ENCODE results near the gene GAGE10. TPM values are rescaled to one million over a fixed set of nuclear protein-coding genes. Genes with fewer than 3 reads are reported as not detected.

Gene GAGE10
- total and polyA plus RNA-seq, 2 experiments from 2014 or later = not detected

DNA sequence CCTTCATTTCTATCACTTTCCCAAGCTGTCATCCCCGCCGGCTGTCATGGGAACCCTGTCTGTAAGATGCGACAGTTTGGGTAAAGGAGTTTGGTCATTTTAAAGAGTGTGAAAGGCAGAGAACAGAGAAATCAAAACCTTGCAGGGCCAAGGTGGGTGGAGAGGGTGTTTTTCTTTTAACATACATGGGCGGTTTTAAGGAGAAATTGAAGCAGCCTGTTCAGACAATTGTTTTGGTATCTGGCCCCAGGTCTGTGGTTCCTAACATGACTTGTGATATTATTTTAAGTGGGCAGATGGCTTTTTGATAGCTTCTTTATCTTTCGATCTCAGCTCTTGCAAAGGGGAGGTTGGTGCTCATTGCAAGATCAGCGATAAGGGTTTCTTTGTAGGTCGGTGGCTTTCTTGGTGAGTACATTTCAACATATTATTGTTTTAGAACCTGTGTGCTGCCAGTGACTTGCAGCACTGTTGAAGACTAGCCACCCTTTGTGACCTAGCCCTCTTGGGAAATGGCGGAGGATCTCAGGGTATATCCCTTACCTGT is 30.2 kb upstream of the GAGE10 start:
- no peaks in the 10 kb centered on the region for H3F3A ChIP-seq (replicated peaks; ENCODE audit: low read depth)
- TF ChIP-seq POLR2AphosphoS5 (IDR thresholded peaks at IDR 0.05; ENCODE audit: low read depth) = no peak
- TF ChIP-seq, protein P1, sequence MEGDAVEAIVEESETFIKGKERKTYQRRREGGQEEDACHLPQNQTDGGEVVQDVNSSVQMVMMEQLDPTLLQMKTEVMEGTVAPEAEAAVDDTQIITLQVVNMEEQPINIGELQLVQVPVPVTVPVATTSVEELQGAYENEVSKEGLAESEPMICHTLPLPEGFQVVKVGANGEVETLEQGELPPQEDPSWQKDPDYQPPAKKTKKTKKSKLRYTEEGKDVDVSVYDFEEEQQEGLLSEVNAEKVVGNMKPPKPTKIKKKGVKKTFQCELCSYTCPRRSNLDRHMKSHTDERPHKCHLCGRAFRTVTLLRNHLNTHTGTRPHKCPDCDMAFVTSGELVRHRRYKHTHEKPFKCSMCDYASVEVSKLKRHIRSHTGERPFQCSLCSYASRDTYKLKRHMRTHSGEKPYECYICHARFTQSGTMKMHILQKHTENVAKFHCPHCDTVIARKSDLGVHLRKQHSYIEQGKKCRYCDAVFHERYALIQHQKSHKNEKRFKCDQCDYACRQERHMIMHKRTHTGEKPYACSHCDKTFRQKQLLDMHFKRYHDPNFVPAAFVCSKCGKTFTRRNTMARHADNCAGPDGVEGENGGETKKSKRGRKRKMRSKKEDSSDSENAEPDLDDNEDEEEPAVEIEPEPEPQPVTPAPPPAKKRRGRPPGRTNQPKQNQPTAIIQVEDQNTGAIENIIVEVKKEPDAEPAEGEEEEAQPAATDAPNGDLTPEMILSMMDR (conservative IDR thresholded peaks at IDR 0.05; ENCODE audit: low read depth in 2 of 2) = no peak
- no peak for TF ChIP-seq EZH2 (IDR thresholded peaks at IDR 0.05; ENCODE audit: low read depth, unreplicated experiment)
- TF ChIP-seq CREB1 (CRISPR knock-in tag; IDR thresholded peaks at IDR 0.05; ENCODE audit: low read depth) = no peak
- no peak for TF ChIP-seq STAT1 (IDR thresholded peaks at IDR 0.05; ENCODE audit: unreplicated experiment)
- TF ChIP-seq, protein P2, sequence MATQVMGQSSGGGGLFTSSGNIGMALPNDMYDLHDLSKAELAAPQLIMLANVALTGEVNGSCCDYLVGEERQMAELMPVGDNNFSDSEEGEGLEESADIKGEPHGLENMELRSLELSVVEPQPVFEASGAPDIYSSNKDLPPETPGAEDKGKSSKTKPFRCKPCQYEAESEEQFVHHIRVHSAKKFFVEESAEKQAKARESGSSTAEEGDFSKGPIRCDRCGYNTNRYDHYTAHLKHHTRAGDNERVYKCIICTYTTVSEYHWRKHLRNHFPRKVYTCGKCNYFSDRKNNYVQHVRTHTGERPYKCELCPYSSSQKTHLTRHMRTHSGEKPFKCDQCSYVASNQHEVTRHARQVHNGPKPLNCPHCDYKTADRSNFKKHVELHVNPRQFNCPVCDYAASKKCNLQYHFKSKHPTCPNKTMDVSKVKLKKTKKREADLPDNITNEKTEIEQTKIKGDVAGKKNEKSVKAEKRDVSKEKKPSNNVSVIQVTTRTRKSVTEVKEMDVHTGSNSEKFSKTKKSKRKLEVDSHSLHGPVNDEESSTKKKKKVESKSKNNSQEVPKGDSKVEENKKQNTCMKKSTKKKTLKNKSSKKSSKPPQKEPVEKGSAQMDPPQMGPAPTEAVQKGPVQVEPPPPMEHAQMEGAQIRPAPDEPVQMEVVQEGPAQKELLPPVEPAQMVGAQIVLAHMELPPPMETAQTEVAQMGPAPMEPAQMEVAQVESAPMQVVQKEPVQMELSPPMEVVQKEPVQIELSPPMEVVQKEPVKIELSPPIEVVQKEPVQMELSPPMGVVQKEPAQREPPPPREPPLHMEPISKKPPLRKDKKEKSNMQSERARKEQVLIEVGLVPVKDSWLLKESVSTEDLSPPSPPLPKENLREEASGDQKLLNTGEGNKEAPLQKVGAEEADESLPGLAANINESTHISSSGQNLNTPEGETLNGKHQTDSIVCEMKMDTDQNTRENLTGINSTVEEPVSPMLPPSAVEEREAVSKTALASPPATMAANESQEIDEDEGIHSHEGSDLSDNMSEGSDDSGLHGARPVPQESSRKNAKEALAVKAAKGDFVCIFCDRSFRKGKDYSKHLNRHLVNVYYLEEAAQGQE (IDR thresholded peaks at IDR 0.05; ENCODE audit: unreplicated experiment) = no peak
- TF ChIP-seq ZNF331 (CRISPR knock-in tag; IDR thresholded peaks at IDR 0.05; ENCODE audit: low read depth) = no peak
- TF ChIP-seq, protein P3, sequence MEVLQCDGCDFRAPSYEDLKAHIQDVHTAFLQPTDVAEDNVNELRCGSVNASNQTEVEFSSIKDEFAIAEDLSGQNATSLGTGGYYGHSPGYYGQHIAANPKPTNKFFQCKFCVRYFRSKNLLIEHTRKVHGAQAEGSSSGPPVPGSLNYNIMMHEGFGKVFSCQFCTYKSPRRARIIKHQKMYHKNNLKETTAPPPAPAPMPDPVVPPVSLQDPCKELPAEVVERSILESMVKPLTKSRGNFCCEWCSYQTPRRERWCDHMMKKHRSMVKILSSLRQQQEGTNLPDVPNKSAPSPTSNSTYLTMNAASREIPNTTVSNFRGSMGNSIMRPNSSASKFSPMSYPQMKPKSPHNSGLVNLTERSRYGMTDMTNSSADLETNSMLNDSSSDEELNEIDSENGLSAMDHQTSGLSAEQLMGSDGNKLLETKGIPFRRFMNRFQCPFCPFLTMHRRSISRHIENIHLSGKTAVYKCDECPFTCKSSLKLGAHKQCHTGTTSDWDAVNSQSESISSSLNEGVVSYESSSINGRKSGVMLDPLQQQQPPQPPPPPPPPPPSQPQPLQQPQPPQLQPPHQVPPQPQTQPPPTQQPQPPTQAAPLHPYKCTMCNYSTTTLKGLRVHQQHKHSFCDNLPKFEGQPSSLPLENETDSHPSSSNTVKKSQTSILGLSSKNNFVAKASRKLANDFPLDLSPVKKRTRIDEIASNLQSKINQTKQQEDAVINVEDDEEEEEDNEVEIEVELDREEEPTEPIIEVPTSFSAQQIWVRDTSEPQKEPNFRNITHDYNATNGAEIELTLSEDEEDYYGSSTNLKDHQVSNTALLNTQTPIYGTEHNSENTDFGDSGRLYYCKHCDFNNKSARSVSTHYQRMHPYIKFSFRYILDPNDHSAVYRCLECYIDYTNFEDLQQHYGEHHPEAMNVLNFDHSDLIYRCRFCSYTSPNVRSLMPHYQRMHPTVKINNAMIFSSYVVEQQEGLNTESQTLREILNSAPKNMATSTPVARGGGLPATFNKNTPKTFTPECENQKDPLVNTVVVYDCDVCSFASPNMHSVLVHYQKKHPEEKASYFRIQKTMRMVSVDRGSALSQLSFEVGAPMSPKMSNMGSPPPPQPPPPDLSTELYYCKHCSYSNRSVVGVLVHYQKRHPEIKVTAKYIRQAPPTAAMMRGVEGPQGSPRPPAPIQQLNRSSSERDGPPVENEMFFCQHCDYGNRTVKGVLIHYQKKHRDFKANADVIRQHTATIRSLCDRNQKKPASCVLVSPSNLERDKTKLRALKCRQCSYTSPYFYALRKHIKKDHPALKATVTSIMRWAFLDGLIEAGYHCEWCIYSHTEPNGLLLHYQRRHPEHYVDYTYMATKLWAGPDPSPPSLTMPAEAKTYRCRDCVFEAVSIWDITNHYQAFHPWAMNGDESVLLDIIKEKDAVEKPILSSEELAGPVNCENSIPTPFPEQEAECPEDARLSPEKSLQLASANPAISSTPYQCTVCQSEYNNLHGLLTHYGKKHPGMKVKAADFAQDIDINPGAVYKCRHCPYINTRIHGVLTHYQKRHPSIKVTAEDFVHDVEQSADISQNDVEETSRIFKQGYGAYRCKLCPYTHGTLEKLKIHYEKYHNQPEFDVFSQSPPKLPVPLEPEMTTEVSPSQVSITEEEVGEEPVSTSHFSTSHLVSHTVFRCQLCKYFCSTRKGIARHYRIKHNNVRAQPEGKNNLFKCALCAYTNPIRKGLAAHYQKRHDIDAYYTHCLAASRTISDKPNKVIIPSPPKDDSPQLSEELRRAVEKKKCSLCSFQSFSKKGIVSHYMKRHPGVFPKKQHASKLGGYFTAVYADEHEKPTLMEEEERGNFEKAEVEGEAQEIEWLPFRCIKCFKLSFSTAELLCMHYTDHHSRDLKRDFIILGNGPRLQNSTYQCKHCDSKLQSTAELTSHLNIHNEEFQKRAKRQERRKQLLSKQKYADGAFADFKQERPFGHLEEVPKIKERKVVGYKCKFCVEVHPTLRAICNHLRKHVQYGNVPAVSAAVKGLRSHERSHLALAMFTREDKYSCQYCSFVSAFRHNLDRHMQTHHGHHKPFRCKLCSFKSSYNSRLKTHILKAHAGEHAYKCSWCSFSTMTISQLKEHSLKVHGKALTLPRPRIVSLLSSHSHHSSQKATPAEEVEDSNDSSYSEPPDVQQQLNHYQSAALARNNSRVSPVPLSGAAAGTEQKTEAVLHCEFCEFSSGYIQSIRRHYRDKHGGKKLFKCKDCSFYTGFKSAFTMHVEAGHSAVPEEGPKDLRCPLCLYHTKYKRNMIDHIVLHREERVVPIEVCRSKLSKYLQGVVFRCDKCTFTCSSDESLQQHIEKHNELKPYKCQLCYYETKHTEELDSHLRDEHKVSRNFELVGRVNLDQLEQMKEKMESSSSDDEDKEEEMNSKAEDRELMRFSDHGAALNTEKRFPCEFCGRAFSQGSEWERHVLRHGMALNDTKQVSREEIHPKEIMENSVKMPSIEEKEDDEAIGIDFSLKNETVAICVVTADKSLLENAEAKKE (CRISPR knock-in tag; IDR thresholded peaks at IDR 0.05) = no peak
- no peak for TF ChIP-seq ZNF114 (CRISPR knock-in tag; IDR thresholded peaks at IDR 0.05)
- TF ChIP-seq, protein P4, sequence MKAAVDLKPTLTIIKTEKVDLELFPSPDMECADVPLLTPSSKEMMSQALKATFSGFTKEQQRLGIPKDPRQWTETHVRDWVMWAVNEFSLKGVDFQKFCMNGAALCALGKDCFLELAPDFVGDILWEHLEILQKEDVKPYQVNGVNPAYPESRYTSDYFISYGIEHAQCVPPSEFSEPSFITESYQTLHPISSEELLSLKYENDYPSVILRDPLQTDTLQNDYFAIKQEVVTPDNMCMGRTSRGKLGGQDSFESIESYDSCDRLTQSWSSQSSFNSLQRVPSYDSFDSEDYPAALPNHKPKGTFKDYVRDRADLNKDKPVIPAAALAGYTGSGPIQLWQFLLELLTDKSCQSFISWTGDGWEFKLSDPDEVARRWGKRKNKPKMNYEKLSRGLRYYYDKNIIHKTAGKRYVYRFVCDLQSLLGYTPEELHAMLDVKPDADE (IDR thresholded peaks at IDR 0.05) = no peak
- no peak for TF ChIP-seq JUNB (IDR thresholded peaks at IDR 0.05; ENCODE audit: unreplicated experiment)
- Mint-ChIP-seq H3K27me3 (ENCODE audit: insufficient read depth, low read depth, poor library complexity) (peaks cover 12% of the 10 kb centered on the region), H3K4me1 (peaks cover 35% of the 10 kb centered on the region), H3K4me3 (no peak overlapping the region; the same call in 2 of the 3 replicates), H3K9me3 (no peaks in the 10 kb centered on the region), H3K27ac (no peak overlapping the region), H3K36me3 (ENCODE audit: low read depth) (peaks cover 23% of the 10 kb centered on the region)
- no peaks in the 10 kb centered on the region for H3K9me2 ChIP-seq (ENCODE audit: insufficient read depth)
- H3K27me3 ChIP-seq (ENCODE audit: insufficient read depth) = no peaks in the 10 kb centered on the region
- H3K4me1 ChIP-seq (ENCODE audit: insufficient read depth) = peaks cover 3% of the 10 kb centered on the region; the same call in 1 of the 2 replicates
- H3K4me2 ChIP-seq = no peak overlapping the region
- no peak overlapping the region for H3K4me3 ChIP-seq
- no peak for DNase-seq (ENCODE audit: low spot score)
- H3K79me2 ChIP-seq (replicated peaks; ENCODE audit: insufficient read depth) = peaks cover 29% of the 10 kb centered on the region
- no peak overlapping the region for H3K27ac ChIP-seq (ENCODE audit: low read depth)
- no peaks in the 10 kb centered on the region for H3K36me3 ChIP-seq (ENCODE audit: insufficient read depth)
- H4K20me1 ChIP-seq (replicated peaks; ENCODE audit: insufficient read depth) = no peaks in the 10 kb centered on the region; the same call in 1 of the 2 replicates
- ATAC-seq = no peak
- no peak overlapping the region for H2AFZ ChIP-seq

All from GM23338 (cell line).